Measurements from ENCODE around the gene MEAF6.
"Not testable (repeated sequence)": the region's sequence is repeated elsewhere in the genome, so short reads cannot be mapped to it uniquely, and the experiment has no call there.

Gene MEAF6

GRCh38 chr1:37513795-37514349 lies 694 bp downstream of the MEAF6 start:
- ChIA-PET POLR2A (interaction anchor here (0.5 to 1.9 kb wide), 13 partner anchors 9 to 483 kb away, joined by 3 to 8 read pairs (median 4); partner anchors contain the start of genes SNIP1 and ZC3H12A), CTCF (interaction anchor here (0.6 to 1.8 kb wide), 5 partner anchors 11 to 70 kb away, joined by 3 to 9 read pairs (median 3); no protein-coding TSS in a partner anchor)
- DNase-seq (ENCODE audit: extremely low spot score), result peak; percentile 47
- no peak for TF ChIP-seq ELF4 (IDR thresholded peaks at IDR 0.05)
- peak; percentile 72; the same call in 1 of the 2 replicates for TF ChIP-seq PKNOX1 (IDR thresholded peaks at IDR 0.05)

- DNase-seq (ENCODE audit: extremely low spot score), result peak; percentile 22
- ChIA-PET CTCF (no interaction called here), POLR2A (interaction anchor here (1.4 kb wide), 1 partner anchor 10 kb away, joined by 5 read pairs; no protein-coding TSS in a partner anchor)
- TF ChIP-seq FOXK2 (IDR thresholded peaks at IDR 0.05) (no peak), CTBP1 (IDR thresholded peaks at IDR 0.05; ENCODE audit: borderline replicate concordance) (no peak), SUZ12 (IDR thresholded peaks at IDR 0.05) (no peak), FOXA1 (IDR thresholded peaks at IDR 0.05) (no peak), L3MBTL2 (conservative IDR thresholded peaks at IDR 0.05) (no peak), ARNT (IDR thresholded peaks at IDR 0.05) (no peak)
These were observed 5.4 kb downstream of the MEAF6 start for GRCh38 chr1:37509181-37509580.

GRCh38 chr1:37506740-37507139 lies 7.8 kb downstream of the MEAF6 start:
- POLR2A ChIA-PET, result no interaction called here
- TF ChIP-seq FOXM1 (IDR thresholded peaks at IDR 0.05; ENCODE audit: borderline replicate concordance), result no peak
- no peak for TF ChIP-seq NFRKB (IDR thresholded peaks at IDR 0.05)
- TF ChIP-seq FOXA1 (IDR thresholded peaks at IDR 0.05), result no peak
- TF ChIP-seq LEF1 (IDR thresholded peaks at IDR 0.05; ENCODE audit: borderline replicate concordance), result no peak
- TF ChIP-seq HDGF (IDR thresholded peaks at IDR 0.05; ENCODE audit: borderline replicate concordance), result no peak
- TF ChIP-seq TARDBP (IDR thresholded peaks at IDR 0.05), result no peak
- TF ChIP-seq ARNT (IDR thresholded peaks at IDR 0.05), result no peak
- TF ChIP-seq BHLHE40 (IDR thresholded peaks at IDR 0.05; ENCODE audit: borderline replicate concordance), result no peak
- no peak for TF ChIP-seq SP1 (IDR thresholded peaks at IDR 0.05)
- no peak for TF ChIP-seq L3MBTL2 (conservative IDR thresholded peaks at IDR 0.05)
- TF ChIP-seq SUZ12 (IDR thresholded peaks at IDR 0.05), result no peak
- TF ChIP-seq FOXK2 (IDR thresholded peaks at IDR 0.05), result no peak
- TF ChIP-seq PKNOX1 (IDR thresholded peaks at IDR 0.05), result no peak
- TF ChIP-seq ELF4 (IDR thresholded peaks at IDR 0.05), result no peak
- no peak for TF ChIP-seq ZNF384 (IDR thresholded peaks at IDR 0.05)
- no peak for DNase-seq (ENCODE audit: extremely low spot score)
- CTCF ChIA-PET, result interaction anchor here (1.0 kb wide), 1 partner anchor 19 kb away, joined by 3 read pairs; no protein-coding TSS in a partner anchor

- POLR2A ChIA-PET, result interaction anchor here (1.5 kb wide), 1 partner anchor 11 kb away, joined by 6 read pairs; the partner anchor contains the start of gene MEAF6
- DNase-seq (ENCODE audit: extremely low spot score), result not testable (repeated sequence)
- CTCF ChIA-PET, result interaction anchor here (1.2 kb wide), 1 partner anchor 12 kb away, joined by 3 read pairs; the partner anchor contains the start of gene MEAF6
These were observed 11.8 kb downstream of the MEAF6 start for GRCh38 chr1:37502791-37503190.

- ChIA-PET CTCF (no interaction called here), POLR2A (no interaction called here)
- TF ChIP-seq ZNF384 (IDR thresholded peaks at IDR 0.05), result no peak
- no peak for DNase-seq (ENCODE audit: extremely low spot score)
These were observed 12.5 kb downstream of the MEAF6 start for GRCh38 chr1:37502104-37502503.

- CTCF ChIA-PET, result no interaction called here
- no peak for DNase-seq (ENCODE audit: extremely low spot score)
- POLR2A ChIA-PET, result no interaction called here
- TF ChIP-seq FOXK2 (IDR thresholded peaks at IDR 0.05) (no peak), LEF1 (IDR thresholded peaks at IDR 0.05; ENCODE audit: borderline replicate concordance) (no peak), ARNT (IDR thresholded peaks at IDR 0.05) (no peak), HDGF (IDR thresholded peaks at IDR 0.05; ENCODE audit: borderline replicate concordance) (no peak), ZNF384 (IDR thresholded peaks at IDR 0.05) (no peak), FOXM1 (IDR thresholded peaks at IDR 0.05; ENCODE audit: borderline replicate concordance) (no peak), NFRKB (IDR thresholded peaks at IDR 0.05) (no peak), L3MBTL2 (conservative IDR thresholded peaks at IDR 0.05) (no peak), PKNOX1 (IDR thresholded peaks at IDR 0.05) (no peak), ELF4 (IDR thresholded peaks at IDR 0.05) (no peak)
These were observed 12.9 kb downstream of the MEAF6 start for GRCh38 chr1:37501661-37502060.

GRCh38 chr1:37498872-37499617 lies 15.5 kb downstream of the MEAF6 start:
- CTCF ChIA-PET, result interaction anchor here (1.3 kb wide), 1 partner anchor 12 kb away, joined by 10 read pairs; no protein-coding TSS in a partner anchor
- POLR2A ChIA-PET, result interaction anchor here (0.9 to 1.4 kb wide), 3 partner anchors 10 to 192 kb away, joined by 3 to 5 read pairs (median 3); a partner anchor contains a TSS
- no peak for DNase-seq (ENCODE audit: extremely low spot score)
- TF ChIP-seq NFRKB (IDR thresholded peaks at IDR 0.05), result no peak
- no peak for TF ChIP-seq SUZ12 (IDR thresholded peaks at IDR 0.05)
- TF ChIP-seq PKNOX1 (IDR thresholded peaks at IDR 0.05), result no peak
- no peak for TF ChIP-seq BHLHE40 (IDR thresholded peaks at IDR 0.05; ENCODE audit: borderline replicate concordance)
- no peak for TF ChIP-seq ZNF384 (IDR thresholded peaks at IDR 0.05)
- TF ChIP-seq L3MBTL2 (conservative IDR thresholded peaks at IDR 0.05), result no peak
- TF ChIP-seq FOXA1 (IDR thresholded peaks at IDR 0.05), result no peak
- TF ChIP-seq SP1 (IDR thresholded peaks at IDR 0.05), result no peak
- no peak for TF ChIP-seq ELF4 (IDR thresholded peaks at IDR 0.05)
- no peak for TF ChIP-seq CTBP1 (IDR thresholded peaks at IDR 0.05; ENCODE audit: borderline replicate concordance)
- no peak for TF ChIP-seq ARNT (IDR thresholded peaks at IDR 0.05)
- no peak for TF ChIP-seq FOXK2 (IDR thresholded peaks at IDR 0.05)
- TF ChIP-seq FOXM1 (IDR thresholded peaks at IDR 0.05; ENCODE audit: borderline replicate concordance), result no peak
